Trophoblast cell (in vitro differentiated cells and primary cell): ENCODE measurements around the gene TSSC4.
A peak's percentile ranks its signal among the peaks of the same experiment; 100 is the strongest.

Experiments used
- DNase-seq, 2 donors: peaks; one replicate each; pipeline ENCODE4 v3.0.0-alpha.2; 2016
- H2AFZ ChIP-seq: 2 replicates; pipeline ENCODE4 v1.6.1; 2013; ENCODE audit warnings: low read length, moderate library complexity, mild to moderate bottlenecking; ENCODE audit not compliant: insufficient read depth, poor library complexity
- H2AK5ac ChIP-seq: 2 replicates; pipeline ENCODE4 v1.6.1; 2013; ENCODE audit warnings: mild to moderate bottlenecking, low read length
- H2BK120ac ChIP-seq: 2 replicates; pipeline ENCODE4 v1.6.1; 2013; ENCODE audit warnings: low read length, mild to moderate bottlenecking, moderate library complexity; ENCODE audit not compliant: insufficient read depth, poor library complexity
- H2BK12ac ChIP-seq: 2 replicates; pipeline ENCODE4 v1.6.1; 2013; ENCODE audit warnings: mild to moderate bottlenecking, low read length, moderate library complexity
- H2BK5ac ChIP-seq: 2 replicates; pipeline ENCODE4 v1.6.1; 2013; ENCODE audit warnings: low read length, low read depth, moderate library complexity, mild to moderate bottlenecking; ENCODE audit not compliant: poor library complexity
- H3K14ac ChIP-seq: 2 replicates; pipeline ENCODE4 v1.6.1; 2013; ENCODE audit warnings: mild to moderate bottlenecking, low read length
- H3K18ac ChIP-seq: 2 replicates; pipeline ENCODE4 v1.6.1; 2013; ENCODE audit warnings: mild to moderate bottlenecking, low read length
- H3K23ac ChIP-seq: 2 replicates; pipeline ENCODE4 v1.6.1; 2013; ENCODE audit warnings: low read length
- H3K27ac ChIP-seq: 2 replicates; pipeline ENCODE4 v1.5.1; 2013; ENCODE audit warnings: low read depth, mild to moderate bottlenecking, inconsistent platforms, low read length, moderate library complexity
- H3K27me3 ChIP-seq: 2 replicates; pipeline ENCODE4 v1.6.1; 2013; ENCODE audit warnings: inconsistent platforms, mild to moderate bottlenecking, low read length, moderate library complexity; ENCODE audit not compliant: insufficient read depth
- H3K36me3 ChIP-seq, 2 experiments: 1 replicate in 1 of 2; 2 replicates in 1 of 2; pipeline ENCODE4 v1.6.1; 2013; ENCODE audit warnings: low read length in 2 of 2, mild to moderate bottlenecking in 2 of 2, moderate library complexity in 1 of 2; ENCODE audit not compliant: insufficient read depth in 2 of 2, control insufficient read depth in 1 of 2
- H3K4ac ChIP-seq: 2 replicates; pipeline ENCODE4 v1.6.1; 2013; ENCODE audit warnings: low read depth, mild to moderate bottlenecking, low read length, moderate library complexity
- H3K4me1 ChIP-seq, 2 experiments: 1 replicate in 1 of 2; 2 replicates in 1 of 2; pipeline ENCODE4 v1.6.1; 2013; ENCODE audit warnings: low read length in 2 of 2, mild to moderate bottlenecking in 2 of 2, moderate library complexity in 1 of 2; ENCODE audit not compliant: insufficient read depth in 2 of 2, control insufficient read depth in 1 of 2
- H3K4me2 ChIP-seq: 2 replicates; pipeline ENCODE4 v1.6.1; 2013; ENCODE audit warnings: inconsistent platforms, mild to moderate bottlenecking, low read length, moderate library complexity
- H3K4me3 ChIP-seq: 2 replicates; pipeline ENCODE4 v1.5.1; 2013; ENCODE audit warnings: mild to moderate bottlenecking, low read depth, low read length, inconsistent platforms
- H3K79me1 ChIP-seq: one replicate; pipeline ENCODE4 v1.6.1; 2013; ENCODE audit warnings: low read length
- H3K79me2 ChIP-seq: 2 replicates; pipeline ENCODE4 v1.6.1; 2013; ENCODE audit warnings: low read length, mild to moderate bottlenecking; ENCODE audit not compliant: control insufficient read depth, insufficient read depth, poor library complexity
- H3K9ac ChIP-seq: 2 replicates; pipeline ENCODE4 v1.6.1; 2013; ENCODE audit warnings: mild to moderate bottlenecking, low read length
- H3K9me3 ChIP-seq: 2 replicates; pipeline ENCODE4 v1.6.1; 2013; ENCODE audit warnings: low read depth, mild to moderate bottlenecking, control low read depth, inconsistent platforms, low read length; ENCODE audit not compliant: insufficient read depth
- H4K12ac ChIP-seq: 2 replicates; pipeline ENCODE4 v1.6.1; 2013; ENCODE audit warnings: low read depth, mild to moderate bottlenecking, low read length, moderate library complexity
- H4K8ac ChIP-seq: 2 replicates; pipeline ENCODE4 v1.6.1; 2013; ENCODE audit warnings: low read depth, mild to moderate bottlenecking, low read length, moderate library complexity
- H4K91ac ChIP-seq: one replicate; pipeline ENCODE4 v1.6.1; 2013; ENCODE audit warnings: low read depth, mild to moderate bottlenecking, low read length, moderate library complexity
- WGBS: extraction: QIAGEN DNeasy Blood & Tissue Kit; methylation state at CpG from one replicate; pipeline ENCODE4 v1.1.7; 2013; ENCODE audit warnings: missing lambda C conversion rate; ENCODE audit not compliant: insufficient read length, insufficient coverage; ENCODE audit errors: extremely low coverage; 5-methylcytosine and 5-hydroxymethylcytosine counted together

The TSSC4 gene

DNA sequence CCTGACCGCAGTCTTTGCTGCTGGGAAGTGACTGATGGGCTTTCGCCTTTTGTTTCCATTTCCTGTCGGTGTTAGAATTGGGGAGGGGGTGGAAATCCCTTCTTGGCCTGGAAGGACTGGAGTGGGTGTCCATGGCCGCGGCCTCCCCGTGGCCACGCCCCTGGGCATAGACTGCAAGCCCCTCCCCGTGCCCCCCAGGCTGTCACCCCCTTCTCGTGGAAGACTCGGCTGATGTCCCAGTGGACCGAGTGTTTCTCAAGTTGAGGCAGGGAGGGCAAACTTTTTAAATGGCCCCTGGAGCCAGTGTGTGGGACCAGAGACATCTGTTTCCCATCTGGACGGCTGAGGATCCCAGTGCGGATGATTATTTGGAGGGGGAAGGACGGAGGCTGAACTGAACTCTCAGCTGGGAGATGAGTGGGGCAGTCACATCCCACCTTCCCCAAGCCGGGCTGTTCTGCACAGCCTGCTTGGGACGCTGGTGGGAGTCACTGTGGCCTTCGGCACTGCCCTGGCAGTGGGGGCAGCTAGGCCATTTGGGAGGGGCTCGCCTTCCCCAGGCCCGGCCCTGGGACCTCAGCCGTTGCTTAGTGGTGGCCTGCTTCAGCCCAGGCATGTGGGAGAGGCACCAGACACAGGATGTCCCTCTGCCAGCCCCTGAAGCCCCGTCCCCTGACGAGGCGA, 21.9 kb upstream of the TSSC4 start:
- Histone ChIP-seq H3K9me3 (peaks cover 11% of the 10 kb centered on the region), H3K9ac (peak overlapping the region; percentile 74), H3K4me1 (peaks cover 9 to 25% of the 10 kb centered on the region in 2 experiments), H3K18ac (no peak overlapping the region), H4K12ac (peak overlapping the region; percentile 60), H3K79me2 (peaks cover 15% of the 10 kb centered on the region), H2AFZ (no peak overlapping the region), H3K36me3 (peaks cover 6 to 7% of the 10 kb centered on the region in 2 experiments), H2AK5ac (no peak overlapping the region), H2BK12ac (no peak overlapping the region), H3K4me2 (peak overlapping the region; percentile 78), H3K79me1 (peaks cover 7% of the 10 kb centered on the region), H3K14ac (peak overlapping the region; percentile 71), H4K8ac (peak overlapping the region; percentile 86), H3K27ac (peak overlapping the region; percentile 19), H3K4ac (peak overlapping the region; percentile 92), H3K23ac (no peak overlapping the region), H2BK5ac (no peak overlapping the region), H3K27me3 (no peaks in the 10 kb centered on the region), H4K91ac (no peak overlapping the region), H2BK120ac (no peak overlapping the region), H3K4me3 (peak overlapping the region; percentile 93)
- no peak for DNase-seq
- no CpG with 5 or more reads among the region's 23 CpGs for WGBS

- H3K18ac ChIP-seq: no peak overlapping the region
- no peak overlapping the region for H3K4me2 ChIP-seq
- no peak overlapping the region for H2BK5ac ChIP-seq
- WGBS: no CpG with 5 or more reads among the region's 11 CpGs
- H2BK12ac ChIP-seq: no peak overlapping the region
- no peak for DNase-seq
- H3K9me3 ChIP-seq: peaks cover 8% of the 10 kb centered on the region
- H3K79me2 ChIP-seq: peaks cover 15% of the 10 kb centered on the region
- no peak overlapping the region for H2AFZ ChIP-seq
- no peak overlapping the region for H2BK120ac ChIP-seq
- peak overlapping the region; percentile 28 for H3K4ac ChIP-seq
- peaks cover 9 to 25% of the 10 kb centered on the region in 2 experiments for H3K4me1 ChIP-seq
- no peak overlapping the region for H3K23ac ChIP-seq
- no peak overlapping the region for H3K14ac ChIP-seq
- no peak overlapping the region for H4K91ac ChIP-seq
- no peak overlapping the region for H2AK5ac ChIP-seq
- no peaks in the 10 kb centered on the region for H3K27me3 ChIP-seq
- no peak overlapping the region for H3K27ac ChIP-seq
- no peak overlapping the region for H4K12ac ChIP-seq
- H3K79me1 ChIP-seq: peaks cover 7% of the 10 kb centered on the region
- H3K4me3 ChIP-seq: no peak overlapping the region
- H4K8ac ChIP-seq: no peak overlapping the region
- H3K36me3 ChIP-seq: peaks cover 6 to 7% of the 10 kb centered on the region in 2 experiments
- H3K9ac ChIP-seq: no peak overlapping the region
Measured at GRCh38 chr11:2379466-2380174, 20.9 kb upstream of the TSSC4 start.

DNA sequence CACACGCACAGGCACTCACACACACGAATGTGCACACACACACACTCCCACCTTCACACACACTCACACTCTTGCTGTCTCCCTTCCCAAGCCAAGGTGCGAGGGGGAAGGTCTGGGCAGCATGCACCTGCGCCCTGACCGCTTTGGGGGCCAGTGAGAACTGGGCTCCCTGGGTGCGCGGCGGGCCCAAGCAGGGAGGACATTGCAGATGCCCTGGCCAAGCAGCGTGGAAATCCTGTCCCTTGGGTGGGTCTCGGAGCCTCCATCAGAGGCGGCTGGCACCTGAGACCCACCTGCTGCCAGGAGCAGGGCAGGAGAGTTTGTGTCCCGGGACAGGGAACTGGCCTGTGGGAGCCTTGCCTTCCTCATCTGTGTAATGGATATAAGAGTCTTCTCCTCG, 20.2 kb upstream of the TSSC4 start:
- Histone ChIP-seq H3K4me2 (no peak overlapping the region), H3K14ac (no peak overlapping the region), H2BK5ac (no peak overlapping the region), H3K9me3 (peaks cover 8% of the 10 kb centered on the region), H2AFZ (no peak overlapping the region), H3K79me2 (peaks cover 15% of the 10 kb centered on the region), H3K9ac (no peak overlapping the region), H3K4ac (peak overlapping the region; percentile 28), H3K36me3 (peaks cover 6 to 13% of the 10 kb centered on the region in 2 experiments), H3K4me3 (peak overlapping the region; percentile 39), H2AK5ac (no peak overlapping the region), H3K79me1 (peaks cover 7% of the 10 kb centered on the region), H3K18ac (no peak overlapping the region), H4K91ac (no peak overlapping the region), H3K27me3 (no peaks in the 10 kb centered on the region), H2BK120ac (no peak overlapping the region), H3K27ac (no peak overlapping the region), H3K23ac (no peak overlapping the region), H2BK12ac (no peak overlapping the region), H4K12ac (no peak overlapping the region), H3K4me1 (peaks cover 7 to 25% of the 10 kb centered on the region in 2 experiments), H4K8ac (no peak overlapping the region)
- no peak for DNase-seq
- no CpG with 5 or more reads among the region's 13 CpGs for WGBS

- no peak overlapping the region for H2BK5ac ChIP-seq
- no peak overlapping the region for H3K27ac ChIP-seq
- H4K8ac ChIP-seq: no peak overlapping the region
- no peak overlapping the region for H2BK120ac ChIP-seq
- H3K4me1 ChIP-seq: peaks cover 6 to 25% of the 10 kb centered on the region in 2 experiments
- no peaks in the 10 kb centered on the region for H3K27me3 ChIP-seq
- H2AK5ac ChIP-seq: no peak overlapping the region
- H3K4me3 ChIP-seq: no peak overlapping the region
- no peak overlapping the region for H2BK12ac ChIP-seq
- H3K79me1 ChIP-seq: peaks cover 7% of the 10 kb centered on the region
- H3K14ac ChIP-seq: no peak overlapping the region
- H3K36me3 ChIP-seq: peaks cover 7 to 14% of the 10 kb centered on the region in 2 experiments
- peaks cover 15% of the 10 kb centered on the region for H3K79me2 ChIP-seq
- no peak overlapping the region for H4K91ac ChIP-seq
- H2AFZ ChIP-seq: no peak overlapping the region
- H3K4me2 ChIP-seq: no peak overlapping the region
- peaks cover 8% of the 10 kb centered on the region for H3K9me3 ChIP-seq
- peak; percentile 36 to 49 for DNase-seq
- WGBS: no CpG with 5 or more reads among the region's 20 CpGs
- H3K4ac ChIP-seq: no peak overlapping the region
- H3K23ac ChIP-seq: no peak overlapping the region
- no peak overlapping the region for H3K18ac ChIP-seq
- H3K9ac ChIP-seq: no peak overlapping the region
- H4K12ac ChIP-seq: no peak overlapping the region
Measured at GRCh38 chr11:2380807-2381350, 19.7 kb upstream of the TSSC4 start.
